Measurements from ENCODE around the gene ZDHHC11. TPM values are rescaled to one million over a fixed set of nuclear protein-coding genes. Genes with fewer than 3 reads are reported as not detected.
"Not testable (repeated sequence)": the region's sequence is repeated elsewhere in the genome, so short reads cannot be mapped to it uniquely, and the experiment has no call there.

ZDHHC11 gene
- total and polyA plus RNA-seq, 2 of the 4 experiments (the other 2 are of a cell fraction) = 0.36 to 1.6 TPM

GRCh38 chr5:754143-754632 is 96.6 kb downstream of the ZDHHC11 start:
- in situ Hi-C loops (cut with MboI; ENCODE audit: low sequenced_read_pairs); DNase-seq; H2AK9ac ChIP-seq (replicated peaks; ENCODE audit: low read depth, low read length, poor library complexity); ATAC-seq (ENCODE audit: low read depth); H2BK15ac ChIP-seq (ENCODE audit: low read depth, low read length); H3K9ac ChIP-seq (ENCODE audit: low read depth, low read length); H3K27ac ChIP-seq (ENCODE audit: insufficient read depth, low read length); BruUV-seq (replicated peaks); H3K56ac ChIP-seq (ENCODE audit: extremely low read depth, insufficient read depth, low read length); H3K4me1 ChIP-seq (ENCODE audit: control insufficient read depth, insufficient read depth, low read length); H3K9me3 ChIP-seq (ENCODE audit: control insufficient read depth, insufficient read depth, low read length); H3K79me1 ChIP-seq (ENCODE audit: low read depth in 1 of 2, low read length in 2 of 2); H3K4me3 ChIP-seq (ENCODE audit: insufficient read depth, low read depth, low read length); H2AFZ ChIP-seq (replicated peaks; ENCODE audit: low read length, poor library complexity); H3K18ac ChIP-seq (ENCODE audit: low read depth, low read length); CTCF ChIA-PET; H3K9me1 ChIP-seq (ENCODE audit: insufficient read depth, low read length); H2BK20ac ChIP-seq (ENCODE audit: low read depth, low read length); H2BK5ac ChIP-seq (ENCODE audit: low read depth, low read length, poor library complexity, severe bottlenecking); H4K8ac ChIP-seq (ENCODE audit: low read depth in 2 of 2, low read length in 2 of 2); dilution Hi-C loops (cut with HindIII; ENCODE audit: low sequenced_read_pairs, unreplicated experiment); POLR2A ChIA-PET (ENCODE audit: unreplicated experiment); intact Hi-C loops (cut with micrococcal nuclease); H4K91ac ChIP-seq (ENCODE audit: insufficient read depth, low read depth, low read length); H3K4me2 ChIP-seq (ENCODE audit: low read depth, low read length); H3K4ac ChIP-seq (ENCODE audit: low read depth, low read length); H3K36me3 ChIP-seq (ENCODE audit: control insufficient read depth, insufficient read depth, low read length); H4K20me1 ChIP-seq (ENCODE audit: insufficient read depth, low read length); H4K5ac ChIP-seq (ENCODE audit: low read depth, low read length); H2AK5ac ChIP-seq (ENCODE audit: low read depth, low read length); H2BK120ac ChIP-seq (ENCODE audit: low read depth, low read length); H3K14ac ChIP-seq (replicated peaks; ENCODE audit: low read depth, low read length); H3K23ac ChIP-seq (ENCODE audit: low read depth, low read length): not testable (repeated sequence)
- 45% methylated on average over 10 of the region's 16 CpGs; no CpG with 5 or more reads in 1 of the 2 experiments for WGBS, 2 experiments (ENCODE audit: extremely low coverage in 2 of 2, insufficient read length in 1 of 2)
- H3K27me3 ChIP-seq (ENCODE audit: control insufficient read depth, insufficient read depth, low read length) = peaks cover 27% of the 10 kb centered on the region

GRCh38 chr5:753567-754142 is 97.1 kb downstream of the ZDHHC11 start:
- POLR2A ChIA-PET (ENCODE audit: unreplicated experiment); H2AK9ac ChIP-seq (replicated peaks; ENCODE audit: low read depth, low read length, poor library complexity); H2BK15ac ChIP-seq (ENCODE audit: low read depth, low read length); H3K4me2 ChIP-seq (ENCODE audit: low read depth, low read length); H2BK20ac ChIP-seq (ENCODE audit: low read depth, low read length); H3K9me1 ChIP-seq (ENCODE audit: insufficient read depth, low read length); H4K5ac ChIP-seq (ENCODE audit: low read depth, low read length); in situ Hi-C loops (cut with MboI; ENCODE audit: low sequenced_read_pairs); H3K79me1 ChIP-seq (ENCODE audit: low read depth in 1 of 2, low read length in 2 of 2); H3K27ac ChIP-seq (ENCODE audit: insufficient read depth, low read length); H3K4me3 ChIP-seq (ENCODE audit: insufficient read depth, low read depth, low read length); H2BK5ac ChIP-seq (ENCODE audit: low read depth, low read length, poor library complexity, severe bottlenecking); dilution Hi-C loops (cut with HindIII; ENCODE audit: low sequenced_read_pairs, unreplicated experiment); H2AFZ ChIP-seq (replicated peaks; ENCODE audit: low read length, poor library complexity); BruUV-seq (replicated peaks); H3K23ac ChIP-seq (ENCODE audit: low read depth, low read length); H3K36me3 ChIP-seq (ENCODE audit: control insufficient read depth, insufficient read depth, low read length); H3K56ac ChIP-seq (ENCODE audit: extremely low read depth, insufficient read depth, low read length); H4K91ac ChIP-seq (ENCODE audit: insufficient read depth, low read depth, low read length); CTCF ChIA-PET; ATAC-seq (ENCODE audit: low read depth); H4K20me1 ChIP-seq (ENCODE audit: insufficient read depth, low read length); H3K4ac ChIP-seq (ENCODE audit: low read depth, low read length); H4K8ac ChIP-seq (ENCODE audit: low read depth in 2 of 2, low read length in 2 of 2); H2BK120ac ChIP-seq (ENCODE audit: low read depth, low read length); H3K9me3 ChIP-seq (ENCODE audit: control insufficient read depth, insufficient read depth, low read length); H3K14ac ChIP-seq (replicated peaks; ENCODE audit: low read depth, low read length); H3K4me1 ChIP-seq (ENCODE audit: control insufficient read depth, insufficient read depth, low read length); DNase-seq; H2AK5ac ChIP-seq (ENCODE audit: low read depth, low read length); intact Hi-C loops (cut with micrococcal nuclease); H3K18ac ChIP-seq (ENCODE audit: low read depth, low read length); H3K9ac ChIP-seq (ENCODE audit: low read depth, low read length): not testable (repeated sequence)
- H3K27me3 ChIP-seq (ENCODE audit: control insufficient read depth, insufficient read depth, low read length) = peaks cover 22% of the 10 kb centered on the region
- 60% methylated on average over 3 of the region's 19 CpGs; no CpG with 5 or more reads in 1 of the 2 experiments for WGBS, 2 experiments (ENCODE audit: extremely low coverage in 2 of 2, insufficient read length in 1 of 2)
